HepG2 (cell line): Measurements from ENCODE around the gene MED19. TPM values are rescaled to one million over a fixed set of nuclear protein-coding genes. Genes with fewer than 3 reads are reported as not detected.

ENCODE experiments used
- CHD4 ChIP-seq: fragments of 200-600 bp; sonication (generic); IDR thresholded peaks from 2 replicates; pipeline ENCODE4 v1.7.0; 2017; ENCODE audit warnings: mild to moderate bottlenecking, low read length, borderline replicate concordance
- KAT8 ChIP-seq: IDR thresholded peaks from 2 replicates; pipeline ENCODE4 v1.6.1; 2016; ENCODE audit warnings: missing genetic modification reagents, missing compliant biosample characterization
- KLF11 ChIP-seq: IDR thresholded peaks from 2 replicates; pipeline ENCODE4 v1.6.1; 2016; ENCODE audit warnings: missing compliant biosample characterization
- KLF9 ChIP-seq: IDR thresholded peaks from 2 replicates; pipeline ENCODE4 v1.6.1; 2016; ENCODE audit warnings: low read depth
- LBX2 ChIP-seq: sonication (generic); formaldehyde crosslinking; IDR thresholded peaks from 2 replicates; pipeline ENCODE4 v1.5.0; 2020; ENCODE audit warnings: missing genetic modification reagents, mild to moderate bottlenecking, borderline replicate concordance
- NFIB ChIP-seq: sonication (generic); formaldehyde crosslinking; IDR thresholded peaks from 2 replicates; pipeline ENCODE4 v1.9.0; 2021; ENCODE audit warnings: missing genetic modification reagents, mild to moderate bottlenecking, borderline replicate concordance
- ONECUT2 ChIP-seq: sonication (generic); formaldehyde crosslinking; IDR thresholded peaks from 2 replicates; pipeline ENCODE4 v1.4.0; 2020; ENCODE audit warnings: missing genetic modification reagents
- STAT5B ChIP-seq: sonication (generic); formaldehyde crosslinking; IDR thresholded peaks from 2 replicates; pipeline ENCODE4 v1.4.0; 2020; ENCODE audit warnings: missing genetic modification reagents
- TOPORS ChIP-seq: sonication (generic); formaldehyde crosslinking; IDR thresholded peaks from 2 replicates; pipeline ENCODE4 v1.8.0; 2023; ENCODE audit warnings: mild to moderate bottlenecking, missing genetic modification reagents
- TP53 ChIP-seq: sonication (generic); formaldehyde crosslinking; conservative IDR thresholded peaks from 2 replicates; pipeline ENCODE4 v1.4.0; 2020; ENCODE audit warnings: missing genetic modification reagents
- ZBTB42 ChIP-seq: sonication (generic); formaldehyde crosslinking; IDR thresholded peaks from 2 replicates; pipeline ENCODE4 v1.5.0; 2020; ENCODE audit warnings: mild to moderate bottlenecking, missing genetic modification reagents
- ZFP90 ChIP-seq: sonication (generic); formaldehyde crosslinking; IDR thresholded peaks from 2 replicates; pipeline ENCODE4 v1.8.0; 2022; ENCODE audit warnings: missing genetic modification reagents, mild to moderate bottlenecking, inconsistent platforms, borderline replicate concordance
- ZKSCAN8 ChIP-seq: IDR thresholded peaks from 2 replicates; pipeline ENCODE4 v1.6.1; 2016; ENCODE audit warnings: borderline replicate concordance, missing genetic modification reagents, missing compliant biosample characterization
- ZNF367 ChIP-seq: sonication (generic); formaldehyde crosslinking; IDR thresholded peaks from 2 replicates; pipeline ENCODE4 v1.4.0; 2020; ENCODE audit warnings: missing genetic modification reagents, borderline replicate concordance
- ZNF431 ChIP-seq: sonication (generic); formaldehyde crosslinking; IDR thresholded peaks from 2 replicates; pipeline ENCODE4 v1.9.0; 2022; ENCODE audit warnings: missing genetic modification reagents, low read depth, mild to moderate bottlenecking, borderline replicate concordance
- ZNF44 ChIP-seq: sonication (generic); formaldehyde crosslinking; IDR thresholded peaks from 2 replicates; pipeline ENCODE4 v1.5.1; 2020; ENCODE audit warnings: mild to moderate bottlenecking, missing genetic modification reagents
- ZNF597 ChIP-seq: sonication (generic); formaldehyde crosslinking; IDR thresholded peaks from 2 replicates; pipeline ENCODE4 v1.5.0; 2020; ENCODE audit warnings: missing genetic modification reagents
- polyA plus RNA-seq, 8 experiments: library from polyadenylated mRNA; depleted of rRNA in 3 of 8; stranded (reverse) in 7 of 8; unstranded in 1 of 8; fragments of >200 nt; fragmentation: Illumina TruSeq in 4 of 8; extraction: Trizol in 4 of 8; gene quantifications; 2 replicates each; pipeline versions ENCODE4 v1.2.1 to v1.2.3, GENCODE V29; 2011 to 2016; ENCODE audit warnings: low read depth in 4 of 8, missing spikeins in 1 of 8, mixed read lengths in 1 of 8; ENCODE audit not compliant: insufficient read depth in 1 of 8
- total RNA-seq, 5 experiments: library from RNA; depleted of rRNA; stranded (reverse); fragments of >200 nt; fragmentation: Illumina TruSeq; extraction: Trizol; gene quantifications; 2 replicates each; pipeline ENCODE4 v1.2.3, GENCODE V29; 2016; ENCODE audit warnings: low read depth in 1 of 5
- TF ChIP-seq, protein P1 (sequence below): sonication (generic); formaldehyde crosslinking; conservative IDR thresholded peaks from 2 replicates; pipeline ENCODE4 v1.4.0; 2020; ENCODE audit warnings: missing genetic modification reagents
- TF ChIP-seq, protein P2 (sequence below): sonication (generic); formaldehyde crosslinking; IDR thresholded peaks from 2 replicates; pipeline ENCODE4 v1.4.0; 2020; ENCODE audit warnings: mild to moderate bottlenecking, missing genetic modification reagents
- TF ChIP-seq, protein P3 (sequence below): sonication (generic); formaldehyde crosslinking; IDR thresholded peaks from 2 replicates; pipeline ENCODE4 v1.8.0; 2022; ENCODE audit warnings: mild to moderate bottlenecking, missing genetic modification reagents, moderate library complexity

The MED19 gene
- total and polyA plus RNA-seq, 2 of the 13 experiments (the other 11 are each of a cell fraction or from before 2014, with no cell fraction given) = 12.9 to 13.8 TPM

DNA sequence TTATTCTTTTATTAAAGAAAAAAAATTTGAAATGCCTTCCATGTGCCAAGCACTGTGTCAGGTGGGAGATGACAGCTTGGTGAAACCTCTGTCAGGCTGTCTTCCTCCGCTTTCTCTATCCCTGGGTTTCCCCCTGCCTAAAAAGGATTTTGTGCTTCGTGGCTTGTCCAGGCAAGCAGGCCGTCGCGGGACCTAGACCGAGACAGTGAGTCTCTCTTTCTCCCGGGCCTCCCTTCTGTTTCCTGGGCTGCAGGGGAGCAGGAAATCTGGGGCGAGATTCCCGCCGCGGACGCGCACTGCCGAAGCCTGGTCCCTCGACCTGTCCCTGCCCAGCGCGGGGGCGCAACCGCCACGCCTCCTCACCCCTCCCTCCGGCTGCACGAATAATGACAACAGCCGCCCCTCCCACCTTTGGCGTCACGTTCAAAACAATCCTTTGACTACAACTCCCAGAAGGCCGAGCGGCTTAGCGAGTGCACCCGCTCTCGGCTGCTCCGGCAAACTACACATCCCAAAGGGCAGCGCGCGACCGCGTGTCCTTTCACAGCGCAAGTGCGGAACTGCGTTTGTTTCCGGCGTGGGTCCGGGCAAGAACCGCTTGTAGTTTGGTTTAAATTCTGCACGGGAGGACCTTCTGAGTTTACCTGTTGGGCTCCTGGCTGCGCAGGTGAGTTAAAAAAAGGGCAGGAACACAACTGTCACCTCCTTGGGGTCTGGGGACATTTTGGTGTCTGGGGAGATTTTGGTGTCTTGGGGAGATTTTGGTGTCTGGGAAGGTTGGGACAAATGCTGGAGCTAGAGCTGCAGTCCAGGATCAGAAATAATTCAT lies 54.6 kb downstream of the MED19 start, which contains the start of gene CLP1 (continued):
- no peak for TF ChIP-seq KLF11 (CRISPR knock-in tag)
- TF ChIP-seq ZFP90 (CRISPR knock-in tag) = no peak
- TF ChIP-seq ZNF367 (CRISPR knock-in tag) = no peak
- TF ChIP-seq ZNF44 (CRISPR knock-in tag) = peak; percentile 44; the same call in 1 of the 2 replicates
- TF ChIP-seq ZBTB42 (CRISPR knock-in tag) = no peak
- no peak; the same call in 1 of the 2 replicates for TF ChIP-seq KLF9
- TF ChIP-seq ZNF431 (CRISPR knock-in tag) = no peak
- peak; percentile 44; the same call in 1 of the 2 replicates for TF ChIP-seq ZKSCAN8 (CRISPR knock-in tag)
- peak; percentile 74; the same call in 1 of the 2 replicates for TF ChIP-seq TOPORS (CRISPR knock-in tag)
- TF ChIP-seq LBX2 (CRISPR knock-in tag) = no peak
- TF ChIP-seq NFIB (CRISPR knock-in tag) = no peak
- peak; percentile 95 for TF ChIP-seq KAT8
- TF ChIP-seq ONECUT2 = no peak
- no peak for TF ChIP-seq ZNF597 (CRISPR knock-in tag)
- no peak for TF ChIP-seq CHD4
- TF ChIP-seq TP53 (CRISPR knock-in tag) = 0 out of 2 replicates have a peak, but pooled peaks have one; percentile 56
- TF ChIP-seq, protein P1, sequence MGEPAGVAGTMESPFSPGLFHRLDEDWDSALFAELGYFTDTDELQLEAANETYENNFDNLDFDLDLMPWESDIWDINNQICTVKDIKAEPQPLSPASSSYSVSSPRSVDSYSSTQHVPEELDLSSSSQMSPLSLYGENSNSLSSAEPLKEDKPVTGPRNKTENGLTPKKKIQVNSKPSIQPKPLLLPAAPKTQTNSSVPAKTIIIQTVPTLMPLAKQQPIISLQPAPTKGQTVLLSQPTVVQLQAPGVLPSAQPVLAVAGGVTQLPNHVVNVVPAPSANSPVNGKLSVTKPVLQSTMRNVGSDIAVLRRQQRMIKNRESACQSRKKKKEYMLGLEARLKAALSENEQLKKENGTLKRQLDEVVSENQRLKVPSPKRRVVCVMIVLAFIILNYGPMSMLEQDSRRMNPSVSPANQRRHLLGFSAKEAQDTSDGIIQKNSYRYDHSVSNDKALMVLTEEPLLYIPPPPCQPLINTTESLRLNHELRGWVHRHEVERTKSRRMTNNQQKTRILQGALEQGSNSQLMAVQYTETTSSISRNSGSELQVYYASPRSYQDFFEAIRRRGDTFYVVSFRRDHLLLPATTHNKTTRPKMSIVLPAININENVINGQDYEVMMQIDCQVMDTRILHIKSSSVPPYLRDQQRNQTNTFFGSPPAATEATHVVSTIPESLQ (CRISPR knock-in tag) = no peak
- TF ChIP-seq, protein P2, sequence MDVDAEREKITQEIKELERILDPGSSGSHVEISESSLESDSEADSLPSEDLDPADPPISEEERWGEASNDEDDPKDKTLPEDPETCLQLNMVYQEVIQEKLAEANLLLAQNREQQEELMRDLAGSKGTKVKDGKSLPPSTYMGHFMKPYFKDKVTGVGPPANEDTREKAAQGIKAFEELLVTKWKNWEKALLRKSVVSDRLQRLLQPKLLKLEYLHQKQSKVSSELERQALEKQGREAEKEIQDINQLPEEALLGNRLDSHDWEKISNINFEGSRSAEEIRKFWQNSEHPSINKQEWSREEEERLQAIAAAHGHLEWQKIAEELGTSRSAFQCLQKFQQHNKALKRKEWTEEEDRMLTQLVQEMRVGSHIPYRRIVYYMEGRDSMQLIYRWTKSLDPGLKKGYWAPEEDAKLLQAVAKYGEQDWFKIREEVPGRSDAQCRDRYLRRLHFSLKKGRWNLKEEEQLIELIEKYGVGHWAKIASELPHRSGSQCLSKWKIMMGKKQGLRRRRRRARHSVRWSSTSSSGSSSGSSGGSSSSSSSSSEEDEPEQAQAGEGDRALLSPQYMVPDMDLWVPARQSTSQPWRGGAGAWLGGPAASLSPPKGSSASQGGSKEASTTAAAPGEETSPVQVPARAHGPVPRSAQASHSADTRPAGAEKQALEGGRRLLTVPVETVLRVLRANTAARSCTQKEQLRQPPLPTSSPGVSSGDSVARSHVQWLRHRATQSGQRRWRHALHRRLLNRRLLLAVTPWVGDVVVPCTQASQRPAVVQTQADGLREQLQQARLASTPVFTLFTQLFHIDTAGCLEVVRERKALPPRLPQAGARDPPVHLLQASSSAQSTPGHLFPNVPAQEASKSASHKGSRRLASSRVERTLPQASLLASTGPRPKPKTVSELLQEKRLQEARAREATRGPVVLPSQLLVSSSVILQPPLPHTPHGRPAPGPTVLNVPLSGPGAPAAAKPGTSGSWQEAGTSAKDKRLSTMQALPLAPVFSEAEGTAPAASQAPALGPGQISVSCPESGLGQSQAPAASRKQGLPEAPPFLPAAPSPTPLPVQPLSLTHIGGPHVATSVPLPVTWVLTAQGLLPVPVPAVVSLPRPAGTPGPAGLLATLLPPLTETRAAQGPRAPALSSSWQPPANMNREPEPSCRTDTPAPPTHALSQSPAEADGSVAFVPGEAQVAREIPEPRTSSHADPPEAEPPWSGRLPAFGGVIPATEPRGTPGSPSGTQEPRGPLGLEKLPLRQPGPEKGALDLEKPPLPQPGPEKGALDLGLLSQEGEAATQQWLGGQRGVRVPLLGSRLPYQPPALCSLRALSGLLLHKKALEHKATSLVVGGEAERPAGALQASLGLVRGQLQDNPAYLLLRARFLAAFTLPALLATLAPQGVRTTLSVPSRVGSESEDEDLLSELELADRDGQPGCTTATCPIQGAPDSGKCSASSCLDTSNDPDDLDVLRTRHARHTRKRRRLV (CRISPR knock-in tag) = peak; percentile 69; the same call in 1 of the 2 replicates
- TF ChIP-seq, protein P3, sequence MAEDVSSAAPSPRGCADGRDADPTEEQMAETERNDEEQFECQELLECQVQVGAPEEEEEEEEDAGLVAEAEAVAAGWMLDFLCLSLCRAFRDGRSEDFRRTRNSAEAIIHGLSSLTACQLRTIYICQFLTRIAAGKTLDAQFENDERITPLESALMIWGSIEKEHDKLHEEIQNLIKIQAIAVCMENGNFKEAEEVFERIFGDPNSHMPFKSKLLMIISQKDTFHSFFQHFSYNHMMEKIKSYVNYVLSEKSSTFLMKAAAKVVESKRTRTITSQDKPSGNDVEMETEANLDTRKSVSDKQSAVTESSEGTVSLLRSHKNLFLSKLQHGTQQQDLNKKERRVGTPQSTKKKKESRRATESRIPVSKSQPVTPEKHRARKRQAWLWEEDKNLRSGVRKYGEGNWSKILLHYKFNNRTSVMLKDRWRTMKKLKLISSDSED (CRISPR knock-in tag) = no peak
- TF ChIP-seq STAT5B = no peak
